ENCODE data around the gene IFT81.
"Not testable (repeated sequence)": the region's sequence is repeated elsewhere in the genome, so short reads cannot be mapped to it uniquely, and the experiment has no call there.

IFT81 gene

GRCh38 chr12:110109837-110110535, 14.2 kb upstream of the IFT81 start:
- no peak for TF ChIP-seq CTCF (IDR thresholded peaks at IDR 0.05; ENCODE audit: low read depth, low read length)
- no peak for DNase-seq (ENCODE audit: extremely low read depth, low read depth)

GRCh38 chr12:110111476-110112334, 12.5 kb upstream of the IFT81 start:
- no peak for DNase-seq (ENCODE audit: extremely low read depth, low read depth)
- TF ChIP-seq CTCF (IDR thresholded peaks at IDR 0.05; ENCODE audit: low read depth, low read length): no peak

GRCh38 chr12:110112335-110112660, 11.9 kb upstream of the IFT81 start:
- DNase-seq (ENCODE audit: extremely low read depth, low read depth): no peak

GRCh38 chr12:110114528-110114937, 9.6 kb upstream of the IFT81 start:
- no peak for TF ChIP-seq CTCF (IDR thresholded peaks at IDR 0.05; ENCODE audit: low read depth, low read length)
- DNase-seq (ENCODE audit: extremely low read depth, low read depth): no peak

More at GRCh38 chr12:110112335-110112660, 11.9 kb upstream of the IFT81 start:
- no peak for TF ChIP-seq CTCF (IDR thresholded peaks at IDR 0.05; ENCODE audit: low read depth, low read length)

GRCh38 chr12:110115675-110116074, 8.5 kb upstream of the IFT81 start:
- DNase-seq (ENCODE audit: extremely low read depth, low read depth): no peak
- TF ChIP-seq CTCF (IDR thresholded peaks at IDR 0.05; ENCODE audit: low read depth, low read length): no peak

GRCh38 chr12:110116623-110117022, 7.5 kb upstream of the IFT81 start:
- DNase-seq (ENCODE audit: extremely low read depth, low read depth): no peak
- TF ChIP-seq CTCF (IDR thresholded peaks at IDR 0.05; ENCODE audit: low read depth, low read length): no peak

- DNase-seq (ENCODE audit: extremely low read depth, low read depth): not testable (repeated sequence)
Measured at GRCh38 chr12:110117210-110117609, 6.9 kb upstream of the IFT81 start.
